AG09319 (cell line): ENCODE results near the gene NFATC1.

Experiments used
- DNase-seq: peaks from one replicate; pipeline ENCODE4 v3.0.0-alpha.2; 2010; ENCODE audit warnings: low read depth; ENCODE audit errors: extremely low read depth
- CTCF ChIP-seq: IDR thresholded peaks from 2 replicates; pipeline ENCODE4 v1.5.1; 2011; ENCODE audit warnings: low read depth, mild to moderate bottlenecking, inconsistent platforms, low read length, moderate library complexity

Gene NFATC1

GRCh38 chr18:79387214-79387613 is 8.5 kb upstream of the NFATC1 start:
- DNase-seq, result no peak
- no peak for TF ChIP-seq CTCF

- TF ChIP-seq CTCF, result no peak
These were observed 8.1 kb upstream of the NFATC1 start for GRCh38 chr18:79387615-79388014.

DNA sequence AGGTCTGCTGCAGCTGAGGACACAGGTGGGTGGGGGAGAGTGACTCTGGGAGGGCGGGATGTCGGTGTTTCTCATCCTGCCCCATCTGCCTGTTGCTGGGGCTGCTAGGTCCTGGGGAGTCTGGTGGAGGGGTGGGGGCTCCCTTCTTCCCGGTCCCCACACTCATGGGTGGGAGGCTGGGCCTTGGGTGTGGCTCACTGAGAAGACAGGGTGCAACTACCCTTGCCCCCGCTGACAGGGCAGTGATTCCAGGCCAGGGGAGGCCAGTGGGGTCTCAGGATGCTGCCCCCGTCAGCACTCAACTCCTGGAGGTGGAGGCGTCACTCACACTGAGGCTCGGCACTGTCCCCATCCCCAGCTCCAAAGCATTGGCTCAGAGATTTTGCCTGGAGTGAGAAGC is 7.7 kb upstream of the NFATC1 start:
- no peak for TF ChIP-seq CTCF
- no peak for DNase-seq

More at GRCh38 chr18:79387615-79388014, 8.1 kb upstream of the NFATC1 start:
- no peak for DNase-seq

DNA sequence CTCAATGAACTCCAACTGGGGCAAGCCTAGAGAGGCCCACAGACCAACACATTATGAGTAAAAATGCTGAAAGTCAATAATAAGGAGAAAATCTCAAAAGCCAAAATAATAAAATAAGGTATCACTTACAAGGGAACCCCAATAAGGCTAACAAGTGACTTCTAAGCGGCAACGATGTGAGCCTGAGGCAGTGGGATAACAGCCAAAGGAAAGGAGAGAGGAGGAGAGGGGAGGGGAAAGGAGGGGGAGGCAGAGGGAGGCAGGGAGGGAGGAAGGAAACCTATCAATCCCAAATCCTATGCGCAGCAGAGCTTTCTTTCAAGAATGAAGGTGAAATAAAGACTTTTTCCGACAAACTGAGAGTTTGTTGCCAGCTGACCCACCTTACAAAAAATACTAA is 6.0 kb upstream of the NFATC1 start:
- no peak for DNase-seq
- no peak for TF ChIP-seq CTCF

- no peak for TF ChIP-seq CTCF
- no peak for DNase-seq
These were observed 3.5 kb upstream of the NFATC1 start for GRCh38 chr18:79392226-79392625.

DNA sequence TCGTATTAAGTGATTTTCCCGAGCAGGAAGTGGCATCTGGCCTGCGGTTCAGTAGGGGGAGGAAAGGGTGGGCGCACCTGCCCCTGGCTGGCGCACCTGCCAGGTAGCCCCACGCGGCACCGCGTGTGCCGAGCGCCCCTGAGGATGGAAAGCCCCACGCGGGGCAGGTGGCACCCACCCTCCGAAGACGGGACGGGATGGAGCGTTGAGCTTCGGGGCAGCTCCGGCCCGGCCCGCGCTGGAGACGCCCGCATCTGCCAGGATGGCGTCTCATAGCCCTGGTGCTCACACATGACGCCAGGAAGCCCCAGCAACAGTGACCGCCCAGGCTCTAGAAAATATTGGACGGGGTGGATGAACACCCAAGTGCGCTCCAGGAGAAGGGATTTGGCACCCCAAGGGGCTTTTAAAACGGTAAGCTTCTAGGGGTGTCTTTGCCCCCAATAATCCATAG is 2.5 kb upstream of the NFATC1 start:
- DNase-seq, result no peak
- no peak for TF ChIP-seq CTCF

DNA sequence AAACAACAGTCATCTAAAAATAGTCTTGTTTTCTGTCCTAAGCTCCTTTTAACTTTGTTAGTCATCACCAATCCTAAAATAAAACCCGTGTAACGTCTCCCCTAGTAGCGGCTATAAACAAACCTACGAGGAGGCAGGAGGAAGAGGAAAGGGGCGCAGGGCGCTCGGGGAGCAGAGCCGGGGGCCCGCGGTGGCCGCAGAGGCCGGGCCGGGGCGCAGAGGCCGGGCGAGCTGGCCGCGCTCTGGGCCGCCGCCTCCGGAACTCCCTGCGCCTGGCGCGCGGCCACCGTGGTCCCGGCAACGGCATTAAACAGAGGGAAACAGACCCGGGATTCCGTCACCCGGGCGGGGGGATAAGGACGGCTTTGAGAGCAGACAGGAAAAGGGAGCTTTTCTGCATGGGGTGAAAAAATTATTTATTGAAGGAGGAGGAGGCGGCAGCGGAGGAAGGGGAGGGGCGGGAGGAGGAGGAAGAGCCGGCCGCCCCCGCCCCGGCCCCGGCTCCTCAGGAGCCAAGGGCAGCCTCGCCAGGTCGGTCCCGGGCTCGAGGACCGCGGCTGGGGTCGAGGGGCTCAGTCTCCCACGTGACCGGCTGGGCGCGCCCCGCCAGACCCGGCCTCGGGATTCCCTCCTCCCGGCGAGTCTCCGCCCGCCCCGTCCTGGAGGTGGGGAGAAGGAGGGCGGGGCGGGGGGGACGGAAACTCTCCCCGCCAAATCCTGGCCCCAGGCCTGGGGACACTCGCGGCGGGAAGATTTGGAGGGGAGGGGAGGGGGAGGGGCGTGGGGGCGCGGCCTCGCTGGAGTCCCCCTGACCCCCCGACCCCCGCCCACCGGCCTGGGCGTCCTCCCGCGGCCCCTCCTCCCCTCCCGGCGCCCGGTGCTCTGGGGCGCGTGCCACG is 1.8 kb upstream of the NFATC1 start:
- DNase-seq, result peak; percentile 67
- TF ChIP-seq CTCF, result no peak
